K562 (cell line): ENCODE data around the gene PTOV1. TPM values are rescaled to one million over a fixed set of nuclear protein-coding genes. Genes with fewer than 3 reads are reported as not detected.

Source experiments
- ATAC-seq: fragments of 200-7000 bp; cut with Tn5 transposase; 3 replicates; pipeline ENCODE4 v1.9.1; 2020; ENCODE audit warnings: moderate library complexity
- BruUV-seq: library from RNA; stranded (reverse); fragments of 400-500 nt; replicated peaks from 2 replicates; lab custom pipeline; 2021; lab: Mats Ljungman, UMichigan
- CTCF ChIA-PET: fragments of 300-600 bp; formaldehyde crosslinking; extraction: SDS; loops from one replicate; lab custom pipeline; 2021; ENCODE audit warnings: low intra/inter-chr PET ratio; lab: Yijun Ruan, JAX
- POLR2A ChIA-PET: fragments of 300-600, 350-650 bp; sonication (Branson Sonifier 250); formaldehyde crosslinking; extraction: SDS; loops from one replicate; lab custom pipeline; 2021; ENCODE audit warnings: antibody characterized with exemption, inconsistent platforms; lab: Yijun Ruan, JAX
- DNase-seq, 4 experiments: peaks; one replicate each; pipeline versions ENCODE4 v3.0.0 to v3.0.0-alpha.2; 2011 to 2018; ENCODE audit warnings: low spot score in 3 of 4, mixed read lengths in 3 of 4; ENCODE audit errors: extremely low read depth in 1 of 4
- FAIRE-seq: peaks from 2 replicates; lab custom pipeline; 2011; peaks lifted over from hg19 to GRCh38; lab: Jason Lieb, UNC
- H2AFZ ChIP-seq: 2 replicates; pipeline ENCODE4 v1.6.0; 2011; ENCODE audit warnings: low read depth, low read length, control low read depth, inconsistent platforms
- H3K27ac ChIP-seq: fragments of 200-600 bp; 3 replicates; pipeline ENCODE4 v1.8.0; 2011; ENCODE audit warnings: low read depth, mild to moderate bottlenecking, control low read depth, inconsistent platforms, low read length, moderate library complexity, mixed read lengths; ENCODE audit errors: extremely low read depth
- H3K27me3 ChIP-seq, 2 experiments: fragments of 300-600 bp in 1 of 2; 2 replicates in 1 of 2; 3 replicates in 1 of 2; pipeline versions ENCODE4 v1.6.0 to v1.8.0; 2011; ENCODE audit warnings: inconsistent platforms in 2 of 2, low read length in 2 of 2, mild to moderate bottlenecking in 1 of 2, mixed read lengths in 1 of 2, moderate library complexity in 1 of 2; ENCODE audit not compliant: control insufficient read depth in 2 of 2, insufficient read depth in 2 of 2
- H3K36me3 ChIP-seq: fragments of 300-600 bp; 3 replicates; pipeline ENCODE4 v1.8.0; 2011; ENCODE audit warnings: mild to moderate bottlenecking, low read length, inconsistent platforms; ENCODE audit not compliant: control insufficient read depth, insufficient read depth
- H3K4me1 ChIP-seq, 2 experiments: fragments of 200-600 bp in 1 of 2; replicated peaks in 1 of 2; 2 replicates in 1 of 2; 3 replicates in 1 of 2; pipeline versions ENCODE4 v1.5.1 to v1.8.0; 2011; ENCODE audit warnings: inconsistent platforms in 2 of 2, low read length in 2 of 2, mild to moderate bottlenecking in 1 of 2, mixed read lengths in 1 of 2, moderate library complexity in 1 of 2; ENCODE audit not compliant: control insufficient read depth in 2 of 2, insufficient read depth in 2 of 2
- H3K4me2 ChIP-seq: 2 replicates; pipeline ENCODE4 v1.6.1; 2011; ENCODE audit warnings: low read length, control low read depth, inconsistent platforms, mixed read lengths; ENCODE audit not compliant: insufficient read depth
- H3K4me3 ChIP-seq: fragments of 200-600 bp; sonication (generic), shearing (Covaris generic); 2 replicates; pipeline ENCODE4 v1.5.1; 2016; ENCODE audit warnings: control low read depth, inconsistent platforms
- H3K79me2 ChIP-seq: fragments of 200-600 bp; 3 replicates; pipeline ENCODE4 v1.8.0; 2011; ENCODE audit warnings: low read length, inconsistent platforms; ENCODE audit not compliant: control insufficient read depth, insufficient read depth
- H3K9ac ChIP-seq, 2 experiments: 2 replicates each; pipeline versions ENCODE4 v1.6.0 to v1.6.1; 2011; ENCODE audit warnings: low read depth in 2 of 2, low read length in 2 of 2, control low read depth in 1 of 2, inconsistent platforms in 1 of 2, mild to moderate bottlenecking in 1 of 2, mixed read lengths in 1 of 2; ENCODE audit not compliant: insufficient read depth in 1 of 2
- H3K9me1 ChIP-seq: one replicate; pipeline ENCODE4 v1.6.0; 2011; ENCODE audit warnings: inconsistent platforms, mild to moderate bottlenecking, low read length, moderate library complexity; ENCODE audit not compliant: control insufficient read depth, insufficient read depth
- H3K9me3 ChIP-seq: replicated peaks from 2 replicates; pipeline ENCODE4 v1.5.1; 2011; ENCODE audit warnings: low read depth, low read length, inconsistent platforms; ENCODE audit not compliant: control insufficient read depth, insufficient read depth
- H4K20me1 ChIP-seq: replicated peaks from 2 replicates; pipeline ENCODE4 v1.6.1; 2011; ENCODE audit warnings: low read length, inconsistent platforms, mixed read lengths; ENCODE audit not compliant: control insufficient read depth, insufficient read depth
- BRD9 ChIP-seq: fragments of 450-650 bp; IDR thresholded peaks from 2 replicates; pipeline ENCODE4 v1.6.1; 2018; ENCODE audit warnings: low read depth; ENCODE audit not compliant: partially characterized antibody
- GTF2B ChIP-seq: IDR thresholded peaks from 2 replicates; pipeline ENCODE4 v1.6.1; 2011; ENCODE audit not compliant: insufficient read length; ENCODE audit errors: extremely low read depth
- HDAC1 ChIP-seq, 2 experiments: fragments of 450-650 bp; IDR thresholded peaks; 2 replicates each; pipeline ENCODE4 v1.6.1; 2016 to 2017; ENCODE audit warnings: inconsistent platforms in 1 of 2, mild to moderate bottlenecking in 1 of 2, moderate library complexity in 1 of 2
- NBN ChIP-seq: fragments of 450-650 bp; IDR thresholded peaks from 2 replicates; pipeline ENCODE4 v1.6.1; 2016; ENCODE audit warnings: low read depth, mild to moderate bottlenecking
- NFE2L1 ChIP-seq: fragments of 450-650 bp; IDR thresholded peaks from 2 replicates; pipeline ENCODE4 v1.6.1; 2016; ENCODE audit warnings: missing genetic modification characterization, low read depth, mild to moderate bottlenecking, missing compliant biosample characterization, moderate library complexity, borderline replicate concordance
- PHB2 ChIP-seq: fragments of 450-650 bp; IDR thresholded peaks from 2 replicates; pipeline ENCODE4 v1.6.1; 2017; ENCODE audit warnings: low read depth
- RBM17 ChIP-seq: fragments of 200-400 bp; formaldehyde crosslinking; IDR thresholded peaks from 2 replicates; pipeline ENCODE4 v1.6.1; 2017; ENCODE audit warnings: low read depth, mild to moderate bottlenecking, low read length, borderline replicate concordance
- SAFB ChIP-seq: fragments of 200-400 bp; formaldehyde crosslinking; IDR thresholded peaks from 2 replicates; pipeline ENCODE4 v1.6.1; 2017; ENCODE audit warnings: low read depth, low read length, borderline replicate concordance
- SAP30 ChIP-seq: fragments of 200-600 bp; sonication (generic); IDR thresholded peaks from 2 replicates; pipeline ENCODE4 v1.6.1; 2012; ENCODE audit warnings: borderline replicate concordance, low read depth, mild to moderate bottlenecking, moderate library complexity, low read length, control low read depth, inconsistent platforms; ENCODE audit not compliant: insufficient read depth, poor library complexity, severe bottlenecking
- SIRT6 ChIP-seq: IDR thresholded peaks from one replicate; pipeline ENCODE4 v1.6.1; 2012; ENCODE audit warnings: low read depth, mild to moderate bottlenecking, control low read depth, inconsistent platforms, low read length, moderate library complexity
- XRCC5 ChIP-seq: fragments of 200-400 bp; formaldehyde crosslinking; IDR thresholded peaks from 2 replicates; pipeline ENCODE4 v1.6.1; 2017; ENCODE audit warnings: low read depth, mild to moderate bottlenecking, low read length
- ZBED1 ChIP-seq: IDR thresholded peaks from 2 replicates; pipeline ENCODE4 v1.6.1; 2014
- ZC3H4 ChIP-seq: sonication (generic); formaldehyde crosslinking; IDR thresholded peaks from 2 replicates; pipeline ENCODE4 v1.9.0; 2021; ENCODE audit warnings: missing genetic modification reagents, borderline replicate concordance
- ZNF316 ChIP-seq: fragments of 450-650 bp; IDR thresholded peaks from 2 replicates; pipeline ENCODE4 v1.6.1; 2016
- ZNF57 ChIP-seq: fragments of 450-650 bp; formaldehyde crosslinking; IDR thresholded peaks from 2 replicates; pipeline ENCODE4 v1.4.0; 2020; ENCODE audit warnings: mild to moderate bottlenecking, moderate library complexity
- WGBS: fragments of 100-300 bp; shearing (Covaris generic); methylation state at CpG from one replicate; pipeline ENCODE4 v1.1.6; 2016; ENCODE audit warnings: low coverage, mixed read lengths; ENCODE audit not compliant: insufficient coverage; ENCODE audit errors: missing lambda C conversion rate; 5-methylcytosine and 5-hydroxymethylcytosine counted together
- in situ Hi-C: fragments of 300-500 bp; cut with MboI; formaldehyde crosslinking; loops from 4 replicates; pipeline ENCODE4 v1.15.0; 2018; ENCODE audit warnings: inconsistent platforms, mixed read lengths
- intact Hi-C: fragments of 100-400 bp; cut with micrococcal nuclease; formaldehyde crosslinking; loops from 2 replicates; pipeline ENCODE4 v1.14.2; 2022
- polyA plus RNA-seq, 8 experiments: library from polyadenylated mRNA; depleted of rRNA in 4 of 8; stranded (reverse) in 5 of 8; unstranded in 3 of 8; fragments of >200 nt; fragmentation: Nextera tagmentation in 2 of 8; fragmentation: Illumina TruSeq in 1 of 8; extraction: Ambion mirVana in 2 of 8; extraction: Trizol in 1 of 8; gene quantifications; 2 replicates each; pipeline versions ENCODE4 v1.2.1 to v1.2.3, GENCODE V29; 2011 to 2014; ENCODE audit warnings: inconsistent platforms in 1 of 8, missing spikeins in 1 of 8
- total RNA-seq, 7 experiments: library from RNA; depleted of rRNA in 6 of 7; stranded (reverse); fragments of >200 nt in 6 of 7; fragmentation: Illumina TruSeq in 2 of 7; extraction: Trizol in 2 of 7; gene quantifications; 2 replicates each; pipeline versions ENCODE4 v1.2.1 to v1.2.3, GENCODE V29; 2011 to 2021; ENCODE audit warnings: low replicate concordance in 1 of 7
- TF ChIP-seq, protein P1 (sequence below): fragments of 250-450 bp; sonication (Bioruptor Pico); IDR thresholded peaks from 2 replicates; pipeline ENCODE4 v1.6.1; 2021; ENCODE audit warnings: mild to moderate bottlenecking
- TF ChIP-seq, protein P2 (sequence below): sonication (generic); formaldehyde crosslinking; IDR thresholded peaks from 2 replicates; pipeline ENCODE4 v1.9.0; 2022; ENCODE audit warnings: mild to moderate bottlenecking, missing genetic modification reagents
- TF ChIP-seq, protein P3 (sequence below): fragments of 250-450 bp; sonication (Bioruptor Pico); IDR thresholded peaks from 2 replicates; pipeline ENCODE4 v1.8.0; 2021; ENCODE audit warnings: moderate library complexity, mild to moderate bottlenecking, inconsistent platforms

PTOV1 gene
- total and polyA plus RNA-seq, 9 of the 15 experiments (the other 6 are each of a cell fraction or from before 2014, with no cell fraction given), result 4.9 to 169 (median 43.5) TPM

DNA sequence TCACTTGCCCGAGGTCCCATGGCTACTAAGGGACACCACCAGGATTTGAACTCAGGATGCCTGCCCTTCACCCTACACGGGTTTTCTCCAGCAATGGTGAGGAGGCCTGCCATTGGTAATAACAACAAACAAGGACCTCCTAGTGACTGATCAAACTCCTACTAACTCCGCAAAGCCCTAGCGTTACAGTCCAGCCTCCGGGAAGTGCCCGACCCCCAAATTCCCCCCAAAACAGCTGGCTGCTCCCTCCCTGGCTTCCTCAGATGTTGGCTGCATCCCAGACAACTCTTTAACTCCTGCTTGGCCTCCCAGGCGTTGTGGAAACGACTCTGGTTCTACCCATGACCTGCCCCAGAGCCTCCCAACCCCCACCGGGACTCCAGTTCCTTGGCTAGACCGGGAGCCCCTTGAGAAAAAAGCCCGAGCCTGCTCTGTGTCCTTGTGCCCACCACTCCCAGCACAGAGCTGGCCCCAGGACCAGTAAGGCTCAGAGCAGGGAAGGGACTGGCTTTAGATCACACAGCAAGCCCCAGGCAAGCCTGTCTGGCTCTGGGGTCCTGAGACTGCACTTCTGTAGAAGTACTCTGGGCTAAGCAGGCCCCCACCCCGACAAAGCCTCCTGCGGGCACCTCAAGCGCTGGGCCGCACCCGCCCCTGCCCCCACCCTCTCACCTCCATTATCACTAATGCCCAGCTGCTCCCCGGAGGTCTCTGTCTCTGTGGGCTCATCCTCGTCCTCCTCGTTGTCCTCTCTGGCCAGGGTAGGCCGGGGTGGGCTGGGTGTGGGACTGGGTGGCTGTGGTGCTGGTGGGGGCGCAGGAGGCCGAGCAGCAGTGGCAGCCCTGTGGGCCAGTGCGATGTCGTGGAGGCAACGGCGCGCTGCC, 21.5 kb downstream of the PTOV1 start:
- Histone ChIP-seq H3K9me1 (peaks cover 4% of the 10 kb centered on the region), H2AFZ (no peak overlapping the region), H4K20me1 (no peaks in the 10 kb centered on the region), H3K27ac (peak overlapping the region; percentile 26; the same call in 2 of the 3 replicates), H3K79me2 (peaks cover 39% of the 10 kb centered on the region), H3K36me3 (peaks cover 44% of the 10 kb centered on the region), H3K4me3 (no peak overlapping the region), H3K27me3 (no peaks in the 10 kb centered on the region), H3K9me3 (no peaks in the 10 kb centered on the region), H3K9ac (peak overlapping the region in 1 of 2 experiments; percentile 84; a peak in 2 of 4 replicates), H3K4me1 (peaks cover 27 to 80% of the 10 kb centered on the region in 2 experiments), H3K4me2 (no peak overlapping the region)
- ATAC-seq (no peak), DNase-seq (no peak), FAIRE-seq (no peak)
- 78% methylated on average over 19 of the region's 27 CpGs for WGBS
- in situ Hi-C loops (loop anchor here (10.0 kb wide), 1 partner anchor 378 kb away; the partner anchor contains the start of gene RPS11), intact Hi-C loops (loop anchor here (10.0 kb wide), 1 partner anchor 158 kb away; no protein-coding TSS in a partner anchor)
- TF ChIP-seq, protein P1, sequence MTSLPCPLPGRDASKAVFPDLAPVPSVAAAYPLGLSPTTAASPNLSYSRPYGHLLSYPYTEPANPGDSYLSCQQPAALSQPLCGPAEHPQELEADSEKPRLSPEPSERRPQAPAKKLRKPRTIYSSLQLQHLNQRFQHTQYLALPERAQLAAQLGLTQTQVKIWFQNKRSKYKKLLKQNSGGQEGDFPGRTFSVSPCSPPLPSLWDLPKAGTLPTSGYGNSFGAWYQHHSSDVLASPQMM (CRISPR knock-in tag), result no peak
- TF ChIP-seq NBN (no peak), GTF2B (no peak), ZBED1 (no peak), XRCC5 (no peak), BRD9 (no peak), SIRT6 (no peak), ZC3H4 (CRISPR knock-in tag) (no peak), ZNF316 (no peak), NFE2L1 (tag) (no peak), SAFB (no peak), HDAC1 (IDR thresholded peaks at IDR 0.05) (no peak), PHB2 (no peak), ZNF57 (CRISPR knock-in tag) (no peak), SAP30 (no peak), RBM17 (no peak)
- TF ChIP-seq, protein P2, sequence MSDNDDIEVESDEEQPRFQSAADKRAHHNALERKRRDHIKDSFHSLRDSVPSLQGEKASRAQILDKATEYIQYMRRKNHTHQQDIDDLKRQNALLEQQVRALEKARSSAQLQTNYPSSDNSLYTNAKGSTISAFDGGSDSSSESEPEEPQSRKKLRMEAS, result no peak
- TF ChIP-seq, protein P3, sequence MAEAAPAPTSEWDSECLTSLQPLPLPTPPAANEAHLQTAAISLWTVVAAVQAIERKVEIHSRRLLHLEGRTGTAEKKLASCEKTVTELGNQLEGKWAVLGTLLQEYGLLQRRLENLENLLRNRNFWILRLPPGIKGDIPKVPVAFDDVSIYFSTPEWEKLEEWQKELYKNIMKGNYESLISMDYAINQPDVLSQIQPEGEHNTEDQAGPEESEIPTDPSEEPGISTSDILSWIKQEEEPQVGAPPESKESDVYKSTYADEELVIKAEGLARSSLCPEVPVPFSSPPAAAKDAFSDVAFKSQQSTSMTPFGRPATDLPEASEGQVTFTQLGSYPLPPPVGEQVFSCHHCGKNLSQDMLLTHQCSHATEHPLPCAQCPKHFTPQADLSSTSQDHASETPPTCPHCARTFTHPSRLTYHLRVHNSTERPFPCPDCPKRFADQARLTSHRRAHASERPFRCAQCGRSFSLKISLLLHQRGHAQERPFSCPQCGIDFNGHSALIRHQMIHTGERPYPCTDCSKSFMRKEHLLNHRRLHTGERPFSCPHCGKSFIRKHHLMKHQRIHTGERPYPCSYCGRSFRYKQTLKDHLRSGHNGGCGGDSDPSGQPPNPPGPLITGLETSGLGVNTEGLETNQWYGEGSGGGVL, result no peak
- no TSS peak for BruUV-seq
- ChIA-PET POLR2A (interaction anchor here (0.5 to 0.6 kb wide), 2 partner anchors 18 to 82 kb away, joined by 3 read pairs; no protein-coding TSS in a partner anchor), CTCF (interaction anchor here (0.7 kb wide), 1 partner anchor 70 kb away, joined by 3 read pairs; no protein-coding TSS in a partner anchor)
